Measurements from ENCODE around the gene FMNL2. TPM values are rescaled to one million over a fixed set of nuclear protein-coding genes. Genes with fewer than 3 reads are reported as not detected.

FMNL2 gene
- total RNA-seq, 2 donors from 2014 or later: 35.5 to 45.0 TPM

- intact Hi-C loops (cut with DNase I): no loop called here
- no peak for DNase-seq (ENCODE audit: low spot score)
Measured at GRCh38 chr2:152676461-152676860, 341.5 kb downstream of the FMNL2 start.

DNA sequence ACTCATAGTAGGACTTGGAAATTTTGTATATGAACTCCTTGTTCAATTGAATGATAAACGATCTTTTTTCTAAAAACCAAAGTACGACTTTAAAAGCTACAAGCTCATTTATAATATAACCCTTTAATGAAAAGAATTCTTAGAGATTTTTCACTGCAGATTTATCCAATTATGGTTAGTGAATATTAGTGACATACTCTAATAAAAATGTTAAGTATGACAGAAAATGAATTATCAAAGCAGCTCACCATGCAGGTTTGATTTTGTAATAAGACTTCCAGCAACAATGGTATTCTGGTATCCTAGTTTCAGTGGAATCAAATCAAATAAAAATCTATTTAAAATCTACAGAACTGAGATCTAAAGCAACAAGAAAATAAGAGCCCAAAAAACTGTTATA lies 343.8 kb downstream of the FMNL2 start:
- intact Hi-C loops (cut with DNase I): no loop called here
- no peak for DNase-seq (ENCODE audit: low spot score)

- DNase-seq (ENCODE audit: low spot score): no peak
- intact Hi-C loops (cut with DNase I): no loop called here
Measured at GRCh38 chr2:152682663-152683062, 347.7 kb downstream of the FMNL2 start.

- intact Hi-C loops (cut with DNase I): no loop called here
- DNase-seq (ENCODE audit: low spot score): no peak
Measured at GRCh38 chr2:152683400-152683799, 348.4 kb downstream of the FMNL2 start.

DNA sequence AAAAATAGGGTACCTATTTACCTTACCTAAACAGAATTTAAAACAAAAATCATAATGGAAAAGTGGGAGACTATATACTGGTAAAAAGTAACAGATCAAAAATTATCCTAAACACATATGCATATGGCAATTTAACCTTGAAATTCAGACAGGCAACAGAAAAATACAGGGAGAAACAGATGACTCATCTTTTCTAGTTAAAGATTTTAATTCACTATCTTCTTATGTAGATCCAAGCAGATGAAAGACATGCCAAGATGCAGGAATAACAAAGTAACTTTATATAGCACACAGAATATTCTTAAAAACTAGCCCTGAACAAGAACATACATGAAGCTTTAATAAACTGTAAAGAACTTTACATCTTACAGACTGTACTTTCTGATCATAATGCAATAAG lies 351.3 kb downstream of the FMNL2 start:
- DNase-seq (ENCODE audit: low spot score): no peak
- intact Hi-C loops (cut with DNase I): no loop called here

GRCh38 chr2:152693033-152693432 lies 358.1 kb downstream of the FMNL2 start:
- intact Hi-C loops (cut with DNase I): no loop called here
- no peak for DNase-seq (ENCODE audit: low spot score)

DNA sequence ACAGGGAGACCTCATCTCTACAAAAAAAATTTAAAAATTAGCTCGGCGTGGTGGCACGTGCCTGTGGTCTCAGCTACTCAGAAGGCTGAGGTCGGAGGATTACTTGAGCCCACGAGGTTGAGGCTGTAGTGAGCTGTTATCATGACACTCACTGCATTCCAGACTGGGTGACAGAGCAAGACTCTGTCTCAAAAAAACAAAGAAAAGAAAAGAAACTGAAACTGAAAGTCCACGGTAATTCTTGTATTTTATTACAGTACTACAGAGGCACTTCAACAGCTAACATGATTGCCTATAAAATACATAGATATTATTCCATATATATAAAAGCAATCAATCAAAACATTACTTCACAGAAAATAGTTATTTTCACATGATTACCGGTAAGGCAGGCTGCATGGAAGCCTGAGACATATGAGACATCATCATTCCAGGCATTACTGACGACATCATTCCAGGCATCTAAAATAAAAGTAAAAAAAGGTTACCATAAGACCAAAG lies 359.2 kb downstream of the FMNL2 start:
- DNase-seq (ENCODE audit: low spot score): no peak
- intact Hi-C loops (cut with DNase I): no loop called here

GRCh38 chr2:152695763-152696162 lies 360.8 kb downstream of the FMNL2 start:
- DNase-seq (ENCODE audit: low spot score): no peak
- intact Hi-C loops (cut with DNase I): no loop called here

DNA sequence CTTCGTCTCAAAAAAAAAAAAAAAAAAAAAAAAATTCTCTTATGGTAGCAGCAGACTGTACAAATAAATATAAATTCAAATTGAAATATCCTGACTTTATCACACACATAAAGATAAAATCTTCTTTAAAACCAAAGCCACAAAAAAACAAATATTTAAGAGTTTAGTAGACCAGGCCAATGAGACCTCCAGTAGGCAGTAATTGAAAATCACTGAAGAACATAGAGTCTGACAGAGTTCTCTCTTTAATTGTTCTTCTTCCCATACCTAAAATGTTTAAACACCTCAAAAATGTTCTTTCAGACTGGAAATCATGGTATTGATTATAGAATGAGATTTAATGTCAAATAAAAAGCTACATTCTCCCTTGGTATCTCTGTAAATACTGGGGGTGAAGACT lies 361.5 kb downstream of the FMNL2 start:
- no peak for DNase-seq (ENCODE audit: low spot score)
- intact Hi-C loops (cut with DNase I): no loop called here

Other genes starting within 250 kb of the FMNL2 start
- 10 to 100 TPM in 1 of 2 donors, 1 to 10 TPM in 1; 8.6 to 10.5 TPM for gene CACNB4, start 236.1 kb upstream of the FMNL2 start, total RNA-seq
- gene STAM2, start 159.4 kb upstream of the FMNL2 start, total RNA-seq: 10 to 100 TPM; 40.9 to 50.8 TPM

Measured in posterior vena cava (tissue), 2 donors.